Skeletal muscle satellite cell (primary cell): ENCODE measurements around the gene CDH6.
A peak's percentile ranks its signal among the peaks of the same experiment; 100 is the strongest.

ENCODE experiments used
- H3K27me3 ChIP-seq: 2 replicates; pipeline ENCODE4 v1.7.0; 2013; ENCODE audit warnings: low read length; ENCODE audit not compliant: control insufficient read depth, insufficient read depth
- H3K36me3 ChIP-seq: 2 replicates; pipeline ENCODE4 v1.7.0; 2013; ENCODE audit warnings: mild to moderate bottlenecking, control low read depth, low read length; ENCODE audit not compliant: insufficient read depth
- H3K4me1 ChIP-seq: 2 replicates; pipeline ENCODE4 v1.7.0; 2013; ENCODE audit warnings: low read length; ENCODE audit not compliant: control insufficient read depth, insufficient read depth
- H3K4me2 ChIP-seq: 2 replicates; pipeline ENCODE4 v1.7.0; 2013; ENCODE audit warnings: mild to moderate bottlenecking, low read length
- H3K4me3 ChIP-seq: 2 replicates; pipeline ENCODE4 v1.7.0; 2013; ENCODE audit warnings: low read length
- H3K9ac ChIP-seq: 2 replicates; pipeline ENCODE4 v1.7.0; 2013; ENCODE audit warnings: mild to moderate bottlenecking, low read depth, low read length, moderate library complexity
- H3K9me3 ChIP-seq: replicated peaks from 2 replicates; pipeline ENCODE4 v1.7.0; 2013; ENCODE audit warnings: mild to moderate bottlenecking, control low read depth, low read length

The CDH6 gene

DNA sequence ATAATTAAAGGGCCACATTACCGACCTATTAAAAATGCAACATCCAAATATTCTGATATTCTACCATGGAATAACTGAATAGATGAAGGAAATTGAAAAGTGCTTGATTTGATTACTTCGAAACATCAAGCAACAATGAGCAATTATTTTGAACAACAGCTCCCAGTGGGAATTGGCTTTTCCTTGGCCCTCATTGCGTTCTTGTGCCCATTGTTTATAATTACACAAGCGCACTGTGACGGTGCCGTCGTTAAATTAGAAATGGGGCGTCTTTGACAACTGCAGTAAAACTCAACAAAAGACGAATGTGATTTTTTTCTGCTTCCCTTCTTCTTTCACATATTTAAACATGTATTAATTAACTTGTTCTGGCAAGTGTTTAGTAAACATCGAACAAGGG, 61.6 kb downstream of the CDH6 start:
- H3K4me3 ChIP-seq, result no peak overlapping the region
- peaks cover 4% of the 10 kb centered on the region for H3K27me3 ChIP-seq
- no peaks in the 10 kb centered on the region for H3K36me3 ChIP-seq
- no peak overlapping the region for H3K9ac ChIP-seq
- H3K4me2 ChIP-seq, result no peak overlapping the region
- H3K9me3 ChIP-seq, result no peaks in the 10 kb centered on the region
- H3K4me1 ChIP-seq, result no peaks in the 10 kb centered on the region

DNA sequence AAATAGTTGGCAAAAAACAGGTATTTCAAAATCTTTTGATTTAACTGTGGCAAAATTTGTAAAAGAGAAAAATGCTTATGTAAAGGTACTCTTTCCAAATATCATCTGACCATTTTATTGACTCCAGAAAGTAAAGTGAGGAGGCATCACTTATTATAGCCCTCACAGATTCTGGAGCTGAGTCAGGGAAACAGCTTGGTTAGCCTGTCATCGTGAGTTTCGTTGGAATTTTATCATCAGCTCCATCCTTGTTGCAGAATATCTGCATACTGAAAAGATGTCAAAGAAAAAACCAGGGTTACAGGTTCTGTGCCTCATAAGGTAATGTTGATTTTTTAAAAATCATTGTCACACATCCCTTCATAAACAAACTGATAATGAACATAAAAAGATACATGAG, 74.8 kb downstream of the CDH6 start:
- Histone ChIP-seq H3K4me3 (no peak overlapping the region), H3K27me3 (peaks cover 13% of the 10 kb centered on the region), H3K9ac (no peak overlapping the region), H3K4me1 (no peaks in the 10 kb centered on the region), H3K36me3 (no peaks in the 10 kb centered on the region), H3K9me3 (no peaks in the 10 kb centered on the region), H3K4me2 (no peak overlapping the region)

- no peak overlapping the region for H3K4me2 ChIP-seq
- no peak overlapping the region for H3K4me3 ChIP-seq
- no peak overlapping the region for H3K9ac ChIP-seq
- peaks cover 13% of the 10 kb centered on the region for H3K27me3 ChIP-seq
- no peaks in the 10 kb centered on the region for H3K4me1 ChIP-seq
- no peaks in the 10 kb centered on the region for H3K9me3 ChIP-seq
- H3K36me3 ChIP-seq, result no peaks in the 10 kb centered on the region
Measured at GRCh38 chr5:31268686-31269085, 75.2 kb downstream of the CDH6 start.

- Histone ChIP-seq H3K4me3 (no peak overlapping the region), H3K36me3 (no peaks in the 10 kb centered on the region), H3K4me2 (no peak overlapping the region), H3K9ac (no peak overlapping the region), H3K4me1 (peaks cover 2% of the 10 kb centered on the region), H3K9me3 (no peaks in the 10 kb centered on the region), H3K27me3 (peaks cover 13% of the 10 kb centered on the region)
Measured at GRCh38 chr5:31269259-31269658, 75.8 kb downstream of the CDH6 start.

- Histone ChIP-seq H3K9me3 (no peaks in the 10 kb centered on the region), H3K4me2 (no peak overlapping the region), H3K9ac (no peak overlapping the region), H3K36me3 (no peaks in the 10 kb centered on the region), H3K4me3 (no peak overlapping the region), H3K27me3 (peaks cover 13% of the 10 kb centered on the region), H3K4me1 (peaks cover 2% of the 10 kb centered on the region)
Measured at GRCh38 chr5:31270396-31270795, 76.9 kb downstream of the CDH6 start.

- Histone ChIP-seq H3K9ac (no peak overlapping the region), H3K4me2 (no peak overlapping the region), H3K36me3 (no peaks in the 10 kb centered on the region), H3K4me3 (no peak overlapping the region), H3K4me1 (peaks cover 2% of the 10 kb centered on the region), H3K9me3 (no peaks in the 10 kb centered on the region), H3K27me3 (peaks cover 13% of the 10 kb centered on the region)
Measured at GRCh38 chr5:31271567-31271966, 78.1 kb downstream of the CDH6 start.

DNA sequence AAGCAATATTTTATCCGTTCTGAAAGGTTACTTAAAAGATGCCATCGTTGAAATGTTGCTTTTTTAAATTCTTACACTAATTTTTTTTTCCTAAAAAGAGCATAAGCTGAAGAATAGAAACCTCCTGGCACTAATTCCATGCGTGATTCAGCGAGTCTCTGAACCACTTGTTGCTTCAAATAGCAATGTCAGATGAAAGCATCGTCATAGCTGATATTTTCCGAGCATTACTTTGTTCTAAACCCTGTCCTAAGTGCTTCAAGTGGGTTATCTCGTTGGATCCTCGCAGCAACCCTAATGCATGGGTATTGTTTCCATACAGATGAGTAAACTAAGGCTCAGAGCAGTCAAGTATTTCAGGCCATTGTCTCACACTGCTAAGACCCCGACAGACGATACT, 79.7 kb downstream of the CDH6 start:
- Histone ChIP-seq H3K9ac (no peak overlapping the region), H3K9me3 (no peaks in the 10 kb centered on the region), H3K4me2 (no peak overlapping the region), H3K4me1 (peaks cover 2% of the 10 kb centered on the region), H3K36me3 (no peaks in the 10 kb centered on the region), H3K4me3 (no peak overlapping the region), H3K27me3 (peaks cover 8% of the 10 kb centered on the region)

DNA sequence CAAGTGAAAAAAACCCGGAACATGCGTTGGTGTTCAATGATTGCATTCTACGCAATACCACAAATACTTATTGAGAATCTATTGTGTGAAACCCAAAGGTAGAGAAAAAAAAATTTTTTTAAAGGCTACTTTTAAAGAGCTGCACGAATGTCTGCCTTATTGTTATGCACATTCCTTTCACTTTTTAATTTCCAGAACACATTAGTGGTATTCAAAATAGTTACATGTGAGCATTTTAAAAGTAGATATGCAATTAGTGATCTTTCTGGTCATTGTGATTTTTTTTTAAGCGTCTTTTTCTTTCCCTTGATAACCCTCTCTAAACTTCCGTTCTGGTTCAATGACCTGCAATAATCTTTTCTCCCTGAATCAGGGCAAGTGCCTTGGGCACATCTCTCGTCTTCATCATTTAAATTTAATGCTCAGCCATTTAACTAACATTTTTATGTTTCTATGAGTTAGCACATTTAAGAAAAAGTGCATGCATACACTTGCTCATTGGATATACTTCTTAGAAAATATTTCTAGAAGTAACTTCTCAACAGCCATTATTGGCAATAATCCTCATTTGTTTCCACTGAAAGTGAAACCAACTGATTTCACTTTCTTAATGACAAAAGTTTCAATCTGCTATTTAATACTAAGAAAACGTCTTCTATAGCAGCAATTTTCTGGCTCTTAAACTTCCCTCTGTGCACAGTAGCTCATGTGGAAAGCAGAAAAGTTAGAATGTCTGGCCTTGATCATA, 80.3 kb downstream of the CDH6 start:
- H3K4me3 ChIP-seq, result peak overlapping the region; percentile 61
- peak overlapping the region; percentile 75 for H3K4me2 ChIP-seq
- peaks cover 3% of the 10 kb centered on the region for H3K27me3 ChIP-seq
- no peaks in the 10 kb centered on the region for H3K9me3 ChIP-seq
- H3K4me1 ChIP-seq, result peaks cover 2% of the 10 kb centered on the region
- no peaks in the 10 kb centered on the region for H3K36me3 ChIP-seq
- H3K9ac ChIP-seq, result peak overlapping the region; percentile 44

- H3K4me1 ChIP-seq, result no peaks in the 10 kb centered on the region
- H3K27me3 ChIP-seq, result peaks cover 2% of the 10 kb centered on the region
- H3K36me3 ChIP-seq, result no peaks in the 10 kb centered on the region
Measured at GRCh38 chr5:31280210-31280609, 86.7 kb downstream of the CDH6 start.

DNA sequence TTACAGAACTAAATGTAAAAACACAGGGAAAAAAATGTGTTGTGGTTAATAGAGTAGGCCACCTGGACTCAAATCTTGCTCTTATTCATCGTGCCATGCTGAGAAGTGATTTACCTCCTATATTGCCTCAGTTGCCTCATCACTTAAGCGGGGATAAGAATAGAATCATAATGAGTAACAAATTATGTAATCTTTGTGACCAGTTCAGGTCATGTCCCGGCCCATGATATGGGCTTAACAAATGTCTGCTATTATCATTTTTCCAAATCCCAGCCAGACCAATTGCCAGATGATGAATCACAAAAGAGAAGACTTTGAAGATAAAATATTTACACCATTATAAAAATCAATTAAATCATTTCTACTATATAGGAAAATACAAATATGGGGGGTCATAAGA, 89.8 kb downstream of the CDH6 start:
- Histone ChIP-seq H3K4me3 (no peak overlapping the region), H3K27me3 (peaks cover 2% of the 10 kb centered on the region), H3K4me1 (no peaks in the 10 kb centered on the region), H3K4me2 (no peak overlapping the region), H3K36me3 (no peaks in the 10 kb centered on the region), H3K9me3 (no peaks in the 10 kb centered on the region), H3K9ac (no peak overlapping the region)

More at GRCh38 chr5:31280210-31280609, 86.7 kb downstream of the CDH6 start:
- no peaks in the 10 kb centered on the region for H3K9me3 ChIP-seq
- no peak overlapping the region for H3K9ac ChIP-seq
- H3K4me3 ChIP-seq, result no peak overlapping the region
- H3K4me2 ChIP-seq, result no peak overlapping the region

DNA sequence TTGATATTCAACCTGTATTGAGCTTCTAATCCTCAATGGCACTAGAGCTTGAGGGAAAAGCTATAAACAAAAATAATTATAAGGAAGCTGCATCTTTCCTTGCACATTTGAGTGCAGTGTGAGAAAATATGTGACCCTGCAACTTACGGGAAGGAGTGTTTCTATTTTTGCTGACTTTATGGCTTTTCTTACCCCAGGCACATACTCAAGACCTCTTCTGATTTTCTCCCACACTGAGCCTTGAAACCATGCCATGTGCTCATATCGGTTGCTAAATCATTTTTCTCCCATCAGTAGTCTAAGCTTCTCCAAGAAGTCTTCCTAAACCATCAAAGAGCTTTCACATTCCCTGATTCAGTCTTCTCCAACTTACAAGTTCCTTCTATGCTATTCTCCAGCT, 91.5 kb downstream of the CDH6 start:
- Histone ChIP-seq H3K9me3 (no peaks in the 10 kb centered on the region), H3K36me3 (no peaks in the 10 kb centered on the region), H3K4me3 (no peak overlapping the region), H3K4me1 (no peaks in the 10 kb centered on the region), H3K4me2 (no peak overlapping the region), H3K9ac (no peak overlapping the region), H3K27me3 (peaks cover 1% of the 10 kb centered on the region)

GRCh38 chr5:31287985-31288384, 94.5 kb downstream of the CDH6 start:
- no peaks in the 10 kb centered on the region for H3K9me3 ChIP-seq

More at GRCh38 chr5:31287985-31288384, 94.5 kb downstream of the CDH6 start:
- Histone ChIP-seq H3K36me3 (no peaks in the 10 kb centered on the region), H3K4me1 (no peaks in the 10 kb centered on the region), H3K9ac (no peak overlapping the region), H3K4me3 (no peak overlapping the region), H3K4me2 (no peak overlapping the region), H3K27me3 (no peaks in the 10 kb centered on the region)
